Stimulated activated CD8-positive, alpha-beta memory T cell treated with anti-CD3 and anti-CD28 coated beads, Interleukin-15, amount 100 ng/mL, for 1 hour (primary cell): ENCODE results near the gene PRKCD.

Experiments
- DNase-seq: peaks from one replicate; pipeline ENCODE4 v3.0.0-alpha.2; 2020; ENCODE audit warnings: low read depth

The PRKCD gene

GRCh38 chr3:53160660-53161449 lies at the start of gene PRKCD:
Gene PRKCD (plus strand): TSS chr3:53161209. CDS start chr3:53178423, 17,214 bp downstream.
- DNase-seq = peak; percentile 59

GRCh38 chr3:53111822-53112221 lies 49.2 kb upstream of the PRKCD start:
- no peak for DNase-seq

GRCh38 chr3:53113293-53114010 lies 47.6 kb upstream of the PRKCD start:
- no peak for DNase-seq

GRCh38 chr3:53114011-53114400 lies 47.0 kb upstream of the PRKCD start:
- DNase-seq = peak; percentile 69

- no peak for DNase-seq
Measured at GRCh38 chr3:53114412-53115074, 46.5 kb upstream of the PRKCD start.

GRCh38 chr3:53116956-53117355 lies 44.1 kb upstream of the PRKCD start:
- DNase-seq = no peak

GRCh38 chr3:53120336-53120735 lies 40.7 kb upstream of the PRKCD start:
- DNase-seq = no peak

- DNase-seq = no peak
Measured at GRCh38 chr3:53122255-53122932, 38.6 kb upstream of the PRKCD start.

GRCh38 chr3:53122933-53123305 lies 38.1 kb upstream of the PRKCD start:
- no peak for DNase-seq

- DNase-seq = no peak
Measured at GRCh38 chr3:53123510-53123909, 37.5 kb upstream of the PRKCD start.

- no peak for DNase-seq
Measured at GRCh38 chr3:53123953-53124352, 37.1 kb upstream of the PRKCD start.

- DNase-seq = no peak
Measured at GRCh38 chr3:53126601-53127000, 34.4 kb upstream of the PRKCD start.

GRCh38 chr3:53129344-53129743 lies 31.7 kb upstream of the PRKCD start:
- DNase-seq = no peak

GRCh38 chr3:53130179-53131061 lies 30.6 kb upstream of the PRKCD start, which contains the start of gene RFT1:
Gene RFT1 (minus strand): TSS chr3:53130435. CDS start chr3:53130400, 35 bp downstream.
- DNase-seq = peak; percentile 99

GRCh38 chr3:53131096-53131495 lies 29.9 kb upstream of the PRKCD start:
- no peak for DNase-seq

GRCh38 chr3:53132347-53132746 lies 28.7 kb upstream of the PRKCD start:
- DNase-seq = no peak

- DNase-seq = peak; percentile 27
Measured at GRCh38 chr3:53134631-53135232, 26.3 kb upstream of the PRKCD start.

GRCh38 chr3:53137221-53137620 lies 23.8 kb upstream of the PRKCD start:
- DNase-seq = no peak

- no peak for DNase-seq
Measured at GRCh38 chr3:53137835-53138446, 23.1 kb upstream of the PRKCD start.
